NCI-H187 (cell line): Measurements from ENCODE around the gene FIZ1.

Source experiments
- DNase-seq, 2 experiments: peaks; one replicate each; lab custom pipeline; 2025; lab: John Stamatoyannopoulos, UW

FIZ1 gene

GRCh38 chr19:55611983-55612645, 12.8 kb upstream of the FIZ1 start:
- DNase-seq: no peak

GRCh38 chr19:55611300-55611982, 12.1 kb upstream of the FIZ1 start:
- DNase-seq: no peak

GRCh38 chr19:55609326-55609725, 10.0 kb upstream of the FIZ1 start:
- DNase-seq: no peak

- no peak for DNase-seq
Measured at GRCh38 chr19:55606817-55607216, 7.5 kb upstream of the FIZ1 start.

- DNase-seq: no peak
Measured at GRCh38 chr19:55606471-55606787, 7.1 kb upstream of the FIZ1 start.

- peak; percentile 27 to 47 for DNase-seq
Measured at GRCh38 chr19:55605637-55606470, 6.5 kb upstream of the FIZ1 start, which contains the start of gene ZNF865. Gene ZNF865, plus strand, starts transcription at chr19:55605647. Its CDS starts 7,972 bp downstream, at chr19:55613619.

- peak; percentile 97 for DNase-seq
Measured at GRCh38 chr19:55605207-55605636, 5.9 kb upstream of the FIZ1 start.

- DNase-seq: no peak
Measured at GRCh38 chr19:55603581-55604292, 4.4 kb upstream of the FIZ1 start.

GRCh38 chr19:55603115-55603514, 3.8 kb upstream of the FIZ1 start:
- DNase-seq: no peak

GRCh38 chr19:55602104-55603001, 3.0 kb upstream of the FIZ1 start:
- no peak for DNase-seq

GRCh38 chr19:55601084-55601483, 1.8 kb upstream of the FIZ1 start:
- no peak for DNase-seq

DNA sequence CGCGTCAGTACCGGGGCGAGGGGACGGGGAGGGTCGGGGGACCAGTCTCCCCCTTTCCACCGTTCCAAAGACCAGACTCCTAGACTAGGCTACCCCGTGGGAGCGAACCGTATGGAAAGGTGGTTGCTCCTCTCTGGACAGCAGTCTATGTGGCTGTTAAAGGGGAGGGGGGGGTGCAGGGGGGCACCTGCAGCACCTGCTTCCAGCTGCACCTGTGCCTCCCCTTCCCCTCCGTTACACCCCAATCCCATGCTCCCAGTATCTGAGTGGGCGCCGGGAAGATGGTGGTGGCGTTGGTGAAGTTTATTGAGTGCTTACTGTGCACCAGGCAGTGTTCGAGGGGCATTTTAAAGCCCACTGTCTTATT, 1.3 kb upstream of the FIZ1 start:
- DNase-seq: no peak

- DNase-seq: peak; percentile 95 to 96
Measured at GRCh38 chr19:55599842-55600661, 735 bp upstream of the FIZ1 start, which contains the start of gene ZNF524. Gene ZNF524, plus strand, starts transcription at chr19:55600288. Its CDS starts 1,825 bp downstream, at chr19:55602113.

- peak; percentile 88 to 93 for DNase-seq
Measured at GRCh38 chr19:55598719-55599467, 424 bp downstream of the FIZ1 start.

GRCh38 chr19:55598034-55598433, 1.3 kb downstream of the FIZ1 start:
- DNase-seq: no peak

GRCh38 chr19:55597501-55597921, 1.8 kb downstream of the FIZ1 start:
- DNase-seq: no peak

DNA sequence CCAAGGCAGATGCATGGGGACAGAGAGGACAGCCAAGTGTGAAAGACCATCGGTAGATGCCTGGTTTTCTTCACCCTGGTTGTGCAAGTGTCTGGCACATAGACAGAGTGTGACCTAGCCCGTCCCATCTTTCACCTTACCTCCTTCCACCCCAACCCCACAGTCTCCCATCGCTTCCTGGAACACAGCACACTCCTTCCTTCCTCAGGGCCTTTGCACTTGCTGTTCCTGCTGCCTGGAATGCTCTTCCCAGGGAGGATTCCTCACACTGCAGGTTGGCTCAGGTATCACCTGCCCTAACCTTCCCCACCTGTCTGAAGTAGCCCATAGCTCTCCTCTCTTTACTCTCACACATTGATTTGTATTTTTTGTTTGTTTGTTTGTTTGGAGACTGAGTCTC, 3.0 kb downstream of the FIZ1 start:
- DNase-seq: no peak

DNA sequence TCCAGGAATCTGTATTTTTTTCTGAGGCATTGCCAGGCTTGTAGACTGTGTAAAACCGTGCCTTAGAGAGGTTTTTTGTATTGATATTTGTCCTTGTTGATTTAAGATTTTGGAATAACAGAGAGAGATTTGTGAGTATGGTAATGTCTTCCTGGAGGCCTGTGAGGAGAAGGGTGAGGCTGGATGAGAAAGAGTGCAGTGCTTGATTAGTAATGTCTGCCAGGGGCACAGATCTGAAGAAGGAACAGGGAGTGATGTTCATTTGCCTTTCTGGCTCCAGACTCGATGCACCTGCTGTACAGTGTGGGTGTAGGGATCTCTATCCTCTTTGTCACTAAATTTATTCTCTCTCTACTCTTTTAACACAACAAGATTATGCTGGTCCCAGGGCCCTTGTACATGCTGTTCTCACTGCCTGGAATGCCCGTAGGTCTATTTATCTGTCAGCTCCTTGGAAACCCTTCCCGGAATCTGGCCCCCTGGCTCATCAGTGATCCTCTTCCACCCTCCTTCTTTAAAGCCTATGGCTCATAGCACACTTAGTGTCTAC, 4.2 kb downstream of the FIZ1 start:
- no peak for DNase-seq

DNA sequence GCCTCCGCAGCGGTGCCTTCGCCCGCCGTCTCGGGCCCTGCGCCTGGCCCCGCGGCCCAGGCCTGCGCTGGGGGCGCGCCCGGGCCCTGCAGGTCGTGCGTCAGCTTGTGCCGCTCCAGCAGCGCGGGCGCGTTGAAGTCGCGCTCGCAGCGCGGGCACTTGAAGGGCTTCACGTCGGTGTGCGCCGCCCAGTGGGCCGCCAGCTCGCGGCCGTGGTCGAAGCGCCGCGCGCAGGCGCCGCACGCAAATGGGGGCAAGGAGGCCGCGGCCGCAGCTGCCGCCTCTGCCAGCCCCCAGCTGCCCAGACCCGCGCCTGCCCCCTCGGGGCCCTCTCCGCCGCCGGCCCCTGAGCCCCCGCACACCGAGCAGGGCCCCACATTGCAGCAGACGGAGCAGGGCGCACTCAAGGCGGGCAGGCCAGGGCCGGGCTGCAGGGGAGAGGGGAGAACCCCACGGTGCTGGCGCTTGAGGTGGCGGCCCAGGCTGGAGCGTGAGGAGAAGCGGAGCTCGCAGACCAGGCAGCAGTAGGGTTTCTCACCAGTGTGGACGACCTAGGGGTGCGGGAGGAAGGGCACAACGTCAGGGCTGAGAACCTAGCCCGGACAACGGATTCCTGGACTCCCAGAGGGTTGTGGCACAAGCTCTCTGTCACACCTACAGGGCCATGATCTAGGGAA, 6.1 kb downstream of the FIZ1 start:
- DNase-seq: no peak
